Stimulated activated naive B cell treated with anti-CD40 and anti-IgM and Interleukin-4, amounts not matched to agents 10 μg/mL and 1 μg/mL and 100 μg/mL, for 72 hours (primary cell): ENCODE data around the gene ZNF76.
A peak's percentile ranks its signal among the peaks of the same experiment; 100 is the strongest.
"Not testable (repeated sequence)": the region's sequence is repeated elsewhere in the genome, so short reads cannot be mapped to it uniquely, and the experiment has no call there.

ENCODE experiments used
- ATAC-seq, 2 donors: fragments of 150-1000 bp; cut with Tn5 transposase; replicated peaks; 2 replicates each; pipeline ENCODE4 v1.10.0; 2021; ENCODE audit warnings: moderate library complexity in 1 of 2
- DNase-seq: peaks from one replicate; pipeline ENCODE4 v3.0.0; 2021
- H3K27ac Mint-ChIP-seq: one replicate; pipeline ENCODE4 v1.8.0; 2022; ENCODE audit warnings: mild to moderate bottlenecking, mixed read lengths
- H3K27me3 Mint-ChIP-seq, 2 donors: one replicate each; pipeline ENCODE4 v1.8.0; 2022; ENCODE audit warnings: mixed read lengths in 2 of 2
- H3K36me3 Mint-ChIP-seq, 2 donors: one replicate each; pipeline ENCODE4 v1.8.0; 2022; ENCODE audit warnings: mixed read lengths in 2 of 2, mild to moderate bottlenecking in 1 of 2
- H3K4me1 Mint-ChIP-seq, 2 donors: one replicate each; pipeline ENCODE4 v1.8.0; 2022; ENCODE audit warnings: mixed read lengths in 2 of 2, mild to moderate bottlenecking in 1 of 2
- H3K4me3 Mint-ChIP-seq, 2 donors: one replicate each; pipeline ENCODE4 v1.8.0; 2022; ENCODE audit warnings: mild to moderate bottlenecking in 2 of 2, mixed read lengths in 2 of 2, moderate library complexity in 1 of 2
- H3K9me3 Mint-ChIP-seq, 2 donors: one replicate each; pipeline ENCODE4 v1.8.0; 2022; ENCODE audit warnings: mixed read lengths in 2 of 2, mild to moderate bottlenecking in 1 of 2

The ZNF76 gene

DNA sequence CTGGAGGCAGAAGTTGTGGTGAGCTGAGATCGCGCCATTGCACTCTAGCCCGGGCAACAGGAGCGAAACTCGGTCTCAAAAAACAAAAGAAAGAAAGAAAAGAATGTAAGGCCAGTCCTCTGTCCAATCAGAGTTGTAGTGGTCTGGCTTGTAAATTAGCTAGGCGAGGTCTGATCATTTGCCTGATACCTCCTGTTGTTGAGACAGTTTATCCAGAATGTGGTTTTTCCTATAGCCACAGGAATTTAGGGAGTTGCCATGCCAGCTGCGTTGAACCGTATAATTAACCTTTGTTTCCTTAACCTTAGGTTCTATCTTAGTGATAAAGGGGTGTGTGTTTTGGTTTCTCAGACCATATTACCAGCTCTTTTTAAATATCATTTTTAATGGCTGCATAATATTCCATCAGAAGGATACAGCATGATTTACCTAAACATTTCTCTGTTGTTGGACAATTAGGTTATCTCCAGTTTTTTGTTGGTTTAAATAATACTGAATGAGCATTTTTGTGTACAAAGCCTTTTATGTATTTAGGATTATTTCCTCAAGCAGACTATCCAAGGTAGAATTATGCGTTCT is 71.1 kb downstream of the ZNF76 start:
- Mint-ChIP-seq H3K36me3 (peaks cover 9 to 14% of the 10 kb centered on the region in 2 donors), H3K4me3 (no peak overlapping the region), H3K27ac (no peak overlapping the region), H3K27me3 (no peaks in the 10 kb centered on the region), H3K9me3 (peaks cover 0 to 5% of the 10 kb centered on the region in 2 donors), H3K4me1 (peaks cover 5 to 19% of the 10 kb centered on the region in 2 donors)
- no peak for DNase-seq
- ATAC-seq, result no peak

DNA sequence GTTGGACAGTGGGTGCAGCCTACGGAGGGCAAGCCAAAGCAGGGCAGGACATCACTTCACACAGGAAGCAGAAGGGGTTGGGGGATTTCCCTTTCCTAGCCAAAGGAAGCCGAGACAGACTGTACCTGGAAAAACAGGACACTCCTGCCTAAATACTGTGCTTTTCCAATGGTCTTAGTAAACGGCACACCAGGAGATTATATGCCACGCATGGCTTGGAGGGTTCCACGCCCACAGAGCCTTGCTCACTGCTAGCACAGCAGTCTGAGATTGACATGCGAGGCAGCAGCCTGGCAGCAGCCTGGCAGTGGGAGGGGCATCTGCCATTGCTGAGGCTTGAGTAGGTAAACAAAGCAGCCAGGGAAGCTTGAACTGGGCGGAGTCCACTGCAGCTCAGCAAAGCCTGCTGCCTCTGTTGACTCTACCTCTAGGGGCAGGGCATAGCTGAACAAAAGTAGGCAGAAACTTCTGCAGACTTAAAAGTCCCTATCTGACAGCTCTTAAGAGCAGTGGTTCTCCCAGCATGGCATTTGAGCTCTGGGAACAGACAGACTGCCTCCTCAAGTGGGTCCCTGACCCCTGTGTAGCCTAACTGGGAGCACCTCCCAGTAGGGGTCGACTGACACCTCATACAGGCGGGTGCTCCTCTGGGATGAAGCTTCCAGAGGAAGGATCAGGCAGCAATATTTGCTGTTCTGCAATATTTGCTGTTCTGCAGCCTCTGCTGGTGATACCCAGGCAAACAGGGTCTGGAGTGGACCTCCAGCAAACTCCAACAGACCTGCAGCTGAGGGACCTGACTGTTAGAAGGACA is 72.7 kb downstream of the ZNF76 start:
- not testable (repeated sequence) for H3K27ac Mint-ChIP-seq

DNA sequence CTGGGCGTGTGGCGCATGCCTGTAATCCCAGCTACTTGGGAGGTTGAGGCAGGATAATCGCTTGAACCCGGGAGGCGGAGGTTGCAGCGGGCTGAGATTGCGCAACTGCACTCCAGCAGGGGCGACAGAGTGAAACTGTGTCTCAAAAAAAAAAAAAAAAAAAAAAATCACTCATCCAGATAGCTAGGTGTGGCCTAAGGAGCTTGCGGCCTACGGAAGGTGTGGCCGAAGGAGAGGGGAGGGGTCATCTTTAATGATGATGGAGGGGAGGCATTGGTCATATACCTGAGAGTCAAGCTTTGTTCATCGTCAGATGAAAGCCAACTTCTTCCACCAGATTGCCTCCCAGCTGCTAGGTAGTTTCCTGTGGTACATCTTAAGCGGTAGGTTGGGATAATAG is 82.0 kb downstream of the ZNF76 start:
- peaks cover 0 to 2% of the 10 kb centered on the region in 2 donors for H3K9me3 Mint-ChIP-seq
- H3K27me3 Mint-ChIP-seq, result no peaks in the 10 kb centered on the region
- peaks cover 13 to 18% of the 10 kb centered on the region in 2 donors for H3K36me3 Mint-ChIP-seq
- peaks cover 47% of the 10 kb centered on the region in 2 donors for H3K4me1 Mint-ChIP-seq
- no peak overlapping the region for H3K4me3 Mint-ChIP-seq
- no peak overlapping the region for H3K27ac Mint-ChIP-seq
- no peak for DNase-seq
- ATAC-seq, result no peak

More for the DNA sequence above, 72.7 kb downstream of the ZNF76 start:
- Mint-ChIP-seq H3K4me1 (peaks cover 11 to 23% of the 10 kb centered on the region in 2 donors), H3K36me3 (peaks cover 9 to 14% of the 10 kb centered on the region in 2 donors)
- not testable (repeated sequence) for H3K9me3 Mint-ChIP-seq, H3K4me3 Mint-ChIP-seq, H3K27me3 Mint-ChIP-seq, DNase-seq
- ATAC-seq, result peak in 1 of 2 donors; percentile 26

DNA sequence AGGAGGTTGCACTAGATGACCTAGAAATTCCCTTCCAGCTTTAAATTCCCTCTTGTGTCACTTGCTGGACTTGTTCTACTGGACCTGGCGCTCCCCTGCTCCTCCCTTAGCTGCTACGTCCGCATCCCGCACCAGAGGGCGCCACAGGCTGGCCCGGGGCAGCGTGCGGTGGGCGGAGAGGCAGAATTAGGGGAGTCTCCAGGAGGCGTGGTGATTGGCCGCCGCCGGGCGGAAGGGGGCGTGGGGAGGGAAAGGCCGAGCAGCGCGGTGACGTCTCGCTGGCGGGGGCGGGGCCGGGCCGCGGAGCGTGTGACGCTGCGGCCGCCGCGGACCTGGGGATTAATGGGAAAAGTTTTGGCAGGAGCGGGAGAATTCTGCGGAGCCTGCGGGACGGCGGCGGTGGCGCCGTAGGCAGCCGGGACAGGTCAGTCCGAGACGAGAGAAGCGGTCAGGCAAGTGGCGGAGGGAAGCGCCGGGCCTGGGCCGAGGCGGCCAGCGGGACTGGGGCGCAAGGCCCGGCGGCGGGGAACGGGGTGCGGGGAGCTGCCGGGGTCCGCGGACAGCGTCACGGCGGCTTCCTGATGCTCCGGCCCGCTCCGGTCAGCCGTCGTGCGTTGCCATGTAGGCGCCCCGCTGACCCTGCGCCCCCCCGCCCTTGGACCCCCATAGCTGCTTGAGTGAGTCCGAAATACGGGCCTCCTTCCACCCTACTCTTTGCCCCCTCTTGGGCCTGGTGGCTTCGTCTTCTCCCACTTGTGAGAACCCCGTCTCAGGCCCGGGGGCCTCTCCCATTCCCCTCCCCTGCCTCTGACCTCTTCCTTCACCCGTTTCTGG is 82.9 kb downstream of the ZNF76 start, which contains the start of gene PPARD:
TSS of gene PPARD (plus strand) at position 301 of the 834 bp plus-strand sequence. CDS start 68,530 bp downstream, outside the sequence.
- DNase-seq, result peak; percentile 96
- Mint-ChIP-seq H3K4me3 (peak within 1 kb of the TSS; percentile 89 to 95), H3K27me3 (no peaks in the 10 kb centered on the region), H3K27ac (peak within 1 kb of the TSS; percentile 93), H3K4me1 (peaks cover 40 to 48% of the 10 kb centered on the region in 2 donors), H3K9me3 (no peaks in the 10 kb centered on the region), H3K36me3 (peaks cover 13 to 20% of the 10 kb centered on the region in 2 donors)
- ATAC-seq, result peak; percentile 96 to 98

DNA sequence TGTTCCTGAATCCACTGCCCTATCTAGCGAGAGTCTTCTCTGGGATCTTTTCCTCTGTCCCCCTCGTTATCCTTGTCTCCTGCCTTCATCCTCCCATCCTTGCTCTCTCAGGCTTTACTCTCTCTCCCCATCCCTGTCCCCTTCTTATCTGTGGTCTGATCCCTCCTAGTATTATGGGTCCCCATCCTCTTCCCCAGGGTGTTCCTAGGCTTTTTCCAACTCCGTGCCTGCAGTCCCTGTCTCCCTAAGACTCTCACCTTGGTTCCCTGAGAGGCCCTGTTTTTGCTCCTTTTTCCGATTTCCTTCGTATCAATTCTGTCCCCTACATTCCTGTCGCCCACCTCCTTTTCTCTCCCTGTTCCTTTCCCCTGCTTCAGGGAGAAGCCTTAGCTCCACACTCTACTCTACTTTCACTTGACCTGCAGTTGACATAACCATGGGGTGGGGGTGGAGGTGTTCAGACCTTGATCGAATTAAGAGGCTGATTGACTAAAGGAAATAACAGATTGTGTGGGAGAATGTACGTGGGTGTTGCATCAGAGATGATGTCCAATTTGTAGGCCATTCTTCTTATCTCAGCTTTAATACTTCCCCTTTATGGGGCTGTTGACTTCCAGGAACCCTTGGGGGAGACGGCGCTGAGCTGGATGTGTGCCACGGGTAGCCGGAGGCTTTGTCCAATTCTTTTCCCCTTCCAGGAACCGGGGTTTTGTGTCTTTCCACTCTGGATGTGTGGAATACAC is 83.7 kb downstream of the ZNF76 start:
- peak; percentile 13 to 31 for ATAC-seq
- H3K27ac Mint-ChIP-seq, result peak overlapping the region; percentile 93
- peaks cover 15 to 23% of the 10 kb centered on the region in 2 donors for H3K36me3 Mint-ChIP-seq
- H3K4me3 Mint-ChIP-seq, result peak overlapping the region; percentile 89 to 95
- H3K4me1 Mint-ChIP-seq, result peaks cover 43 to 51% of the 10 kb centered on the region in 2 donors
- no peak for DNase-seq
- no peaks in the 10 kb centered on the region for H3K27me3 Mint-ChIP-seq
- H3K9me3 Mint-ChIP-seq, result no peaks in the 10 kb centered on the region

DNA sequence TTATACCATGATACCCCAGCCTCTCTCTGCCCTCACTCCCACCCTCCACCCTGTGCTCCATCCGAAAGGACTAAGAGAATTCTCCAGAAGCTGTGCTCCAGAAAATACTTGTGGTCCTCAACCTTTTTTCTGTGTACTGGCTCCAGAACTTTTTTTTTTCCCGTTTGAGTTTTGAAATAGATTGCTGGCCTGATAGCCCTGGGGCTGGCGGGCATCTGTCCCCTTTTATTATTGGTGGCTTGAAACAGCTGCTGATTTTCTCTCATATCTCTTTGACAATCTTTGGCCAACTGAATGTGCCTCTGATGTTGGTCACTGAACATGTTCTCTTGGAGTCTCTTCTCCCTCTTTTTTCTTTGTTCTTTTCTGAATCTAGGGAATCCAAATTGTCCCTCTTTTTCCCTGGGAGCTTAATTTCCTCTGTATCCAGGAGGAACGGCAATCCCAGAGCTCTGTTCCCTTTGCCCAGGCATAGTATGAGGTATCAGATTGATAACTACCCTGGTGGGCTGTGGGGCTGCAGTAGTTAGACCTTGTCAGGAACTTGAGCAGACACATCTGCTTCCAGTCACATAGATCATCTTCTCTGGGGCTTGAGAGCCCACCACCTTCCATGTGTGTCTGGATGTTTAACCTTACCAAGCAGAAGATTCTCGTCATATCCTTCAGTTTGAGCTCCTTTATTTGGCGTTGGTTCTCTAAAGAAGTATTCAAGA is 84.5 kb downstream of the ZNF76 start:
- H3K4me3 Mint-ChIP-seq, result peak overlapping the region; percentile 89 to 95
- DNase-seq (no peak), ATAC-seq (no peak)
- no peaks in the 10 kb centered on the region for H3K27me3 Mint-ChIP-seq
- H3K9me3 Mint-ChIP-seq, result no peaks in the 10 kb centered on the region
- H3K27ac Mint-ChIP-seq, result peak overlapping the region; percentile 78
- H3K36me3 Mint-ChIP-seq, result peaks cover 18 to 29% of the 10 kb centered on the region in 2 donors
- H3K4me1 Mint-ChIP-seq, result peaks cover 45 to 58% of the 10 kb centered on the region in 2 donors
